Ureter (tissue), 1 donor: ENCODE data around the gene TBC1D32. TPM values are rescaled to one million over a fixed set of nuclear protein-coding genes. Genes with fewer than 3 reads are reported as not detected.
"Not testable (repeated sequence)": the region's sequence is repeated elsewhere in the genome, so short reads cannot be mapped to it uniquely, and the experiment has no call there.

Experiments used
- DNase-seq: peaks from one replicate; pipeline ENCODE4 v3.0.0-alpha.2; 2020; ENCODE audit warnings: low spot score
- total RNA-seq: library from RNA; stranded (reverse); gene quantifications from one replicate; pipeline ENCODE4 v1.2.4, GENCODE V29; 2023
- donor health status: DM: yes; HTN: yes; CAD: no.

TBC1D32 gene
- total RNA-seq, 1 donor from 2014 or later, result 23.2 TPM

- no peak for DNase-seq
These were observed 14.7 kb downstream of the TBC1D32 start for GRCh38 chr6:121319603-121320002.

- no peak for DNase-seq
These were observed 15.1 kb downstream of the TBC1D32 start for GRCh38 chr6:121319112-121319553.

- no peak for DNase-seq
These were observed 19.7 kb downstream of the TBC1D32 start for GRCh38 chr6:121314381-121315112.

- DNase-seq, result not testable (repeated sequence)
These were observed 22.5 kb downstream of the TBC1D32 start for GRCh38 chr6:121311814-121312213.

- no peak for DNase-seq
These were observed 23.8 kb downstream of the TBC1D32 start for GRCh38 chr6:121310495-121310894.

DNA sequence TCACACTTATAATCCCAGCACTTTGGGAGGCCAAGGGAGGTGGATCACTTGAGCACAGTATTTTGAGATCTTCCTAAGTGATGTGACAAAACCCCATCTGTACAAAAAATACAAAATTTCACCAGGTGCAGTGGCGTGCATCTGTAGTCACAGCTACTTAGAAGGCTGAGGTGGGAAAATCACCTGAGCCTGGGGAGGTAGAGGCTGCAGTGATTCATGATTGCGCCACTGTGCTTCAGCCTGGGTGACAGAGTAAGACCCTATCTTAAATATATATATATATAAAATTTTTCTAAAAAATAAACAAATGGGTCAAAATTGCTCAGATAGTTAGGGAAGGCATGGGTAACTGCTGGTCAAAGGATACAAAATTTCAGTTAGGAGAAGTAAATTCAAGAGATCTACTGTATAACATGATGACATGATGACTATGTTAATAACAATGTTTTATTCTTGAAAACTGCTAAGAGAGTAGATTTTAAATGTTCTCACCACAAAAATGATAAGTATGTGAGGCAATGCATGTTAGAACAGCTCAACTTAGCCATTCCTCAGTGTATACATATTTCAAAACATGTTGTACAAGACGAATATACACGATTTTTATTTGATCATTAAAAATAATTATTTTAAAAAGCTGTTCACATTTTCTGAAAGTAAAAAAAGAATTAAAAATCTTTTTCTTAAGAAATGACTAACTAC lies 24.4 kb downstream of the TBC1D32 start:
- DNase-seq, result no peak

- no peak for DNase-seq
These were observed 28.2 kb downstream of the TBC1D32 start for GRCh38 chr6:121305957-121306607.

DNA sequence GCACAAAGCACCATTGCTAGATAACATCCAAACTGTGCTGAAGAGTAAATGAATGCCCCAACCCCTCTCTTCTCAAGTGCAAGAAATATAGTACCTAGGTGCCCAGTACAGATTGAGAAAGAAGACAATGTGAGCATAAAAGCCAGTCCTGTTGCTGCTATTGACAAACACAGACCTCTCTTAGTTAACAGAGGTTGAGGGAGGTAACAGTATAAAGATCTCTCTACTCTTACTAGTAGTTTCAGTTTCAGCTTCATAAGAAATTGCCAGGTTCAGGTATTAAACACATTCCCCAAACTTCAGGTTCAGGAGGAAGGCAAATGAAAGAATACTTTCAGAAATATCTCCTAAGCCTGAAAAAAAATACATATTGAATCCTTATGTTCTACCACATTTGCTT lies 31.4 kb downstream of the TBC1D32 start:
- no peak for DNase-seq

- not testable (repeated sequence) for DNase-seq
These were observed 33.1 kb downstream of the TBC1D32 start for GRCh38 chr6:121301156-121301555.

DNA sequence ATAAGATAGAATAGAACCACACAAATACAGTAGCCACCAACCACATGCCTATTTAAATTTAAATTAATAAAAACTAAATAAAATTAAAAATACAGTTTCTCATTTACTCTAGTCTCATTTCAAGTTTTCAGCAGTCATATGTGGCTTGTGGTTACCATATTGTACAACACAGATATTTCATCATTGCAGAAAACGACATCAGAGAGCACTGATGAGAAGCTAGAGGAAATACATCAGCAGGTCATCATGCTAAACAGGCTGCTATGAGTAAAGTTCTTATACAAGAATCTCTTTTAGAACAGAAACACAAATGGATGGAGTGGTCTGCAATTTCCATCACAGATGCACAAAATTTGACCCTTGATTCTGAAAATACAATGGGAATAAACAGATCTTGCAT lies 36.6 kb downstream of the TBC1D32 start:
- DNase-seq, result no peak

DNA sequence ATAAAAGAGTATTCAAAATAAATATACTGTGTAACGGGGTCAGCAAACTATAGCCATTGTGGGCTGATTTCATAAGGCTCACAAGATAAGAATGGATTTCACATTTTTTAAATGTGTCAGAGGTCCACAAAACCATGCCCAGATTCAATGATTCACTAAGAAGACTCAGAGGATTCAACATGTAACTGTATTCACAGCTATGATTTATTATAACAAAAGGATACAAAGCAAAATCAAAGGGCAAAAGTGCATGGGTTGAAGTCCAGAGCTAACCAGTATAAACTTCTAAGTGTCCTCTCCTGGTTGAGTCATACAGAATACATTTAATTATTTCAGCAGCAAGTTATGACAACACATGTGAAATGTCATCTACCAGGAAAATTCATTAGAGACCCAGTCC lies 49.2 kb downstream of the TBC1D32 start:
- no peak for DNase-seq

- no peak for DNase-seq
These were observed 59.5 kb downstream of the TBC1D32 start for GRCh38 chr6:121274666-121275295.

DNA sequence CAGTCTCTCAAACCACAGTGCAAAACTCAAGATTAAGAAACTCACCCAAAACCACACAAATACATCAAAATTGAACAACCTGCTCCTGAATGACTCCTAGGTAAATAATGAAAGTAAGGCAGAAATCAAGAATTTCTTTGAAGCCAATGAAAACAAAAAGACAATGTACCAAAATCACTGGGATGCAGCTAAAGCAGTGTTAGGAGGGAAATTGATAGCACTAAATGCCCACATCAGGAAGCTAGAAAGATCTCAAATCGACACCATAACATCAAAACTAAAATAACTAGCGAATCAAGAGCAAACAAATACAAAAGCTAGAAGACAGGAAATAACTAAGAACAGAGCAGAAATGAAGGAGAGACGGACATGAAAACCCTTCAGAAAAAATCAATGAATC lies 70.5 kb downstream of the TBC1D32 start:
- no peak for DNase-seq

DNA sequence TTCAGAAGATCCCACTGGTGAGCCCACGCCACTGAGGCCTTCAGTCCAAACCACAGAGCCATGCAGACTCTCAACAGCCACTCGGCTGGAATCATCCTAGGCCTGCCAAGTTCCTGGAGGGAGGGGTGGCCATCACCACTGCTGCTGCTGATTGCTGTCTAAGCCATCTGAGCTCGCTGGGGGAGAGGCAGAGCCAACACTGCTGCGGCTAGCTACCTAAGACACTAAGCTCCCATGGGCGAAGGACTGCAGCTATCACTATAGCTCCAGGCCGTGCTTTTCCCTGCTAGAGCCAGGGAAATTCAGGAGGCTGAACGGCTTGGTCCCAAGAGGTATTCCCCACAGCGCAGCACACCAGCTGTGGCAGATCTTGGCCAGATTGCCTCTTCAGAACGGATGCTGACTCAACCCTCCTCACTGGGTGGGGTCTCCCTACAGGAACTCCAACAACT lies 73.6 kb downstream of the TBC1D32 start:
- no peak for DNase-seq

GRCh38 chr6:121247386-121247785 lies 86.9 kb downstream of the TBC1D32 start:
- DNase-seq, result no peak

DNA sequence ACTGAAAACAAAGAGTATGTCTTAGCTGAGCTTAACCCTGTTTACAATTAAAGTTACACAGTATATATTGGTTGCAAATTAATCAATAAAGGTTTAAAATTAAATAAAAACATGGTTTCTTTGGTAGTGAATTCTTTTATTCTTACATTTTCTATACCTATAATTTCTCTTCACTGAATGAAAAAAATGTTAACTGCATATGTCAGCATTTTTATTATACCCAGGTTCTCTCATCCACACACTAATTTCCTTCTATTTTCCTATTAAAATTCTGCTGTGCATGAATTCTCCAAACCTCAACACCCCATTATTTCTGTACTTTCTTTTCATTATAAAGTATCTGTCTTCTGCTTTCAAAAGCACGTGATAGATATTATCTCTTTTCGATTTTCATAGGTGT lies 91.9 kb downstream of the TBC1D32 start:
- no peak for DNase-seq

- DNase-seq, result no peak
These were observed 96.4 kb downstream of the TBC1D32 start for GRCh38 chr6:121237859-121238258.

GRCh38 chr6:121236984-121237383 lies 97.3 kb downstream of the TBC1D32 start:
- no peak for DNase-seq

DNA sequence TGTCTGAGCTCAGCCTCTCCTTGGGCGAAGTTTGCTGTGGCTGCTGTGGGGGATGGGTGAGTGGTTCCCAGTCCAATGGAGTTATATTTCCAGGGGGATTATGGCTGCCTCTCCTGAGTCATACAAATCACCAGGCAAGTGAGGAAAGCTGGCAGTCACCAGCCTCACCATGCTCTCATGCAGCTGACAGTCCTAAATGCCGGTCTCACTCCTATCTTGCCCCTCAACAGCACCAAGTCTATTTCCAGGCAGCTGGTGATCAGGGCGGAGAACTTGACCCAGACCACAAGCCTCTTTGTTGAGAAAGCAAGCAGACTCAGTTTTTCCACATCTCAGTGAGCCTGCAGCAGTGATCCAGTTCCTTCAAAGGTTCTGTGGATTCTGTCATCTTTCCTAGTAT lies 98.9 kb downstream of the TBC1D32 start:
- DNase-seq, result no peak

DNA sequence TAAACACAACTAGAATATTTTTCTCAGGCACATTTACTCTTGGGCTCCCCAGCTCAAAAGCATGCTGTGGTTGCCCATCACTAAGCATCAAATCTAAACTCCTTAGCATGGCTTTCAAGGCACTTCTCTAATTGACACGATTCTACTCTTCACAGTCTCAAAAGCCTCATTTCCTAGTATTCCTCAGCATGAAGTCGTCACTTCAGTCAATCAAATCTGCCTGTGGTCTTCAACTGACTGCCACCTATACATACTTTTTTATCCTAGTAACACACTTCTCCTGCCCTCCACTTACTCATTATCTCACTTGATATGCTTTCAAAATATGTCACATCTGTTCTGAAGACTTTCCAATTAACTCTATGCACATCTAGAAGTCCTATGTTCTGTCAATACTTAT lies 110.3 kb downstream of the TBC1D32 start:
- no peak for DNase-seq

GRCh38 chr6:121223212-121223611 lies 111.1 kb downstream of the TBC1D32 start:
- DNase-seq, result no peak

DNA sequence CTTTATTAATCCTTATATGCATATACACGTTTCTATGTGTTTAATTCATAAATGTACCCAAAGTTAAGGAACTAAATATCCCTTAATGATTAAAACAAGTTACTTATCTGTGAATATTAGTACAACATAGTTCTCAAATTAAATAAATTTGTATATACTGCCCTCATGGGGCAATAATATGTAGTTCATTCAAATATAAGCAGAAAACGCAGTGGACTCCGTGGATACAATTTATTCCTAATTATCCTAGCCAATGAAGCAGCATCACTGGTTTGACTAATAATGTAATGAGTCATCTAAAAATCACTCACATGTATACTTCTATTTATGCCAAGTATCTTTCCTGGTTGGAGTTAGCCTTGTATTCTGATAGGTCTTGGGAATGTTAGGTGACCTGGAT lies 111.6 kb downstream of the TBC1D32 start:
- no peak for DNase-seq
